ENCODE data around the gene TRMU. TPM values are rescaled to one million over a fixed set of nuclear protein-coding genes. Genes with fewer than 3 reads are reported as not detected.

Gene TRMU
- total RNA-seq, 1 experiment from 2014 or later = 48.8 TPM

DNA sequence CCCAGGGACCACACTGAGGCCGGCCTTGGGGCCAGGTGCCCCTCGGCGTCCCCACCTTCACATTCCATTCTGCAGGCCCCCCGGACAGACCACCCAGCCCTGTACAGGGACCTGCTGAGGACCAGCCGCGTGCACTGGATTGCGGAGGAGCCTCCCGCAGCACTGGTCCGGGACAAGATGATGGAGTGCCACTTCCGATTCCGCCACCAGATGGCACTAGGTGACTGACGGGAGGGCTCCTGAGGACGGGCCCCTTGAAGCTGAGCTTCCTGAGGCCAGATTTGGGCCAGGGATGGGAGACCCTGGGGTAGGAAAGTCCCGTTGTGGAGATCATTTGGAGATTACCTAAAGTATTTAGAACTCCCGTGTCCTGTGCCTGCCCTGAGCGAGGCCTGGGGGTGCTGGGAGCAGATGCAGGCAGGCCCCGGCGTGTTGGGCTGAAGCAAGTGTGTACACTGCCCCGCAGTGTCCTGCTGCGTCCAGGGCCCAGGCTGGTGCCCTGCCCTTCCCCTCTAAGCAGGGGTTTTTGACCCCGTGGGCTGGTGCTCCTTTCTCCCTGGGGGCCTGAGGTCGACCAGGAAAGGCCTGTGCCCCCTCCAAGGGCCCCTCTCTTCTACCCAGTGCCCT is 20.0 kb downstream of the TRMU start:
- intact Hi-C loops (cut with micrococcal nuclease; ENCODE audit: unreplicated experiment) (no loop called here), in situ Hi-C loops (cut with HindIII; ENCODE audit: low pct_unique_long_range_greater_than_20kb, low sequenced_read_pairs) (no loop called here)
- no peak overlapping the region for H3K4me3 ChIP-seq (ENCODE audit: low read depth in 2 of 2, low read length in 2 of 2)
- peak; percentile 84 for ATAC-seq
- H3K9me3 ChIP-seq (ENCODE audit: control insufficient read depth, insufficient read depth, low read depth, low read length) = no peaks in the 10 kb centered on the region
- no peak overlapping the region for H3K27ac ChIP-seq (ENCODE audit: low read length)
- no peak for DNase-seq (ENCODE audit: low read depth, low spot score)
- H3K4me1 ChIP-seq (ENCODE audit: control insufficient read depth, insufficient read depth, low read length) = no peaks in the 10 kb centered on the region
- H3K36me3 ChIP-seq (ENCODE audit: control insufficient read depth, insufficient read depth, low read length) = no peaks in the 10 kb centered on the region; the same call in 1 of the 2 replicates
- H3K27me3 ChIP-seq (ENCODE audit: control insufficient read depth, insufficient read depth, low read length) = no peaks in the 10 kb centered on the region
- TF ChIP-seq SIN3A (IDR thresholded peaks at IDR 0.05; ENCODE audit: borderline replicate concordance, insufficient read depth, low read depth, low read length) = no peak
- TF ChIP-seq, protein P1, sequence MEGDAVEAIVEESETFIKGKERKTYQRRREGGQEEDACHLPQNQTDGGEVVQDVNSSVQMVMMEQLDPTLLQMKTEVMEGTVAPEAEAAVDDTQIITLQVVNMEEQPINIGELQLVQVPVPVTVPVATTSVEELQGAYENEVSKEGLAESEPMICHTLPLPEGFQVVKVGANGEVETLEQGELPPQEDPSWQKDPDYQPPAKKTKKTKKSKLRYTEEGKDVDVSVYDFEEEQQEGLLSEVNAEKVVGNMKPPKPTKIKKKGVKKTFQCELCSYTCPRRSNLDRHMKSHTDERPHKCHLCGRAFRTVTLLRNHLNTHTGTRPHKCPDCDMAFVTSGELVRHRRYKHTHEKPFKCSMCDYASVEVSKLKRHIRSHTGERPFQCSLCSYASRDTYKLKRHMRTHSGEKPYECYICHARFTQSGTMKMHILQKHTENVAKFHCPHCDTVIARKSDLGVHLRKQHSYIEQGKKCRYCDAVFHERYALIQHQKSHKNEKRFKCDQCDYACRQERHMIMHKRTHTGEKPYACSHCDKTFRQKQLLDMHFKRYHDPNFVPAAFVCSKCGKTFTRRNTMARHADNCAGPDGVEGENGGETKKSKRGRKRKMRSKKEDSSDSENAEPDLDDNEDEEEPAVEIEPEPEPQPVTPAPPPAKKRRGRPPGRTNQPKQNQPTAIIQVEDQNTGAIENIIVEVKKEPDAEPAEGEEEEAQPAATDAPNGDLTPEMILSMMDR (IDR thresholded peaks at IDR 0.05) = peak; percentile 88
- ChIA-PET POLR2A (no interaction called here), CTCF (no interaction called here)
- BruUV-seq (replicated peaks) = no TSS peak

DNA sequence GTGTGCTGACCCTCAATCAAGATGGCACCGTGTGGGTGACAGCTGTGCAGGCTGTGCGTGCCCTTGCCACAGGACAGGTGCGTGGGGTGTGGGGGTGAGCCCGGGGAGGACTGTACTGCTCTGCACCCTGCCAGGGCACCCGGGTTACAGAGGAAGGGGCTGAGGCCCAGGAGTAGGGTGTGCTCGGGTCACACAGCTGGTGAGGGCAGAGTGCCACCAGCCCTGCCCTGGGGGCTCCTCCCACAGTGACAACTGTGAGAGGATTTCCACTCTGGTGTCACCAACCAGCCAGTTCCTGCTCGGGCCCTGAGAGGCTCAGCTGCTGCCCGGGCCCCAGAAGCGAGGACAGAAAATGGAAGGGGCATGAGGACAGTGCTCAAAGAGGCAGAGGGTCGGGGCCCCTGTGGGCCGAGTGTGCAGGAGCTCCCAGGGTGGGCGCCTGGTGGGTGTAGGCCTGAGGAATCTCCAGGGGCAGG is 20.5 kb downstream of the TRMU start:
- Histone ChIP-seq H3K36me3 (ENCODE audit: control insufficient read depth, insufficient read depth, low read length) (no peaks in the 10 kb centered on the region; the same call in 1 of the 2 replicates), H3K4me3 (ENCODE audit: low read depth in 2 of 2, low read length in 2 of 2) (no peak overlapping the region), H3K27ac (ENCODE audit: low read length) (no peak overlapping the region), H3K27me3 (ENCODE audit: control insufficient read depth, insufficient read depth, low read length) (no peaks in the 10 kb centered on the region), H3K4me1 (ENCODE audit: control insufficient read depth, insufficient read depth, low read length) (no peaks in the 10 kb centered on the region), H3K9me3 (ENCODE audit: control insufficient read depth, insufficient read depth, low read depth, low read length) (no peaks in the 10 kb centered on the region)
- DNase-seq (ENCODE audit: low read depth, low spot score) = no peak
- POLR2A ChIA-PET = no interaction called here
- no TSS peak for BruUV-seq (replicated peaks)
- intact Hi-C loops (cut with micrococcal nuclease; ENCODE audit: unreplicated experiment) (no loop called here), in situ Hi-C loops (cut with HindIII; ENCODE audit: low pct_unique_long_range_greater_than_20kb, low sequenced_read_pairs) (no loop called here)
- TF ChIP-seq SIN3A (IDR thresholded peaks at IDR 0.05; ENCODE audit: borderline replicate concordance, insufficient read depth, low read depth, low read length) (no peak), TCF7L2 (IDR thresholded peaks at IDR 0.05; ENCODE audit: low read depth, low read length) (no peak), POLR2AphosphoS5 (IDR thresholded peaks at IDR 0.05; ENCODE audit: low read depth, low read length) (no peak)
- TF ChIP-seq, protein P2, sequence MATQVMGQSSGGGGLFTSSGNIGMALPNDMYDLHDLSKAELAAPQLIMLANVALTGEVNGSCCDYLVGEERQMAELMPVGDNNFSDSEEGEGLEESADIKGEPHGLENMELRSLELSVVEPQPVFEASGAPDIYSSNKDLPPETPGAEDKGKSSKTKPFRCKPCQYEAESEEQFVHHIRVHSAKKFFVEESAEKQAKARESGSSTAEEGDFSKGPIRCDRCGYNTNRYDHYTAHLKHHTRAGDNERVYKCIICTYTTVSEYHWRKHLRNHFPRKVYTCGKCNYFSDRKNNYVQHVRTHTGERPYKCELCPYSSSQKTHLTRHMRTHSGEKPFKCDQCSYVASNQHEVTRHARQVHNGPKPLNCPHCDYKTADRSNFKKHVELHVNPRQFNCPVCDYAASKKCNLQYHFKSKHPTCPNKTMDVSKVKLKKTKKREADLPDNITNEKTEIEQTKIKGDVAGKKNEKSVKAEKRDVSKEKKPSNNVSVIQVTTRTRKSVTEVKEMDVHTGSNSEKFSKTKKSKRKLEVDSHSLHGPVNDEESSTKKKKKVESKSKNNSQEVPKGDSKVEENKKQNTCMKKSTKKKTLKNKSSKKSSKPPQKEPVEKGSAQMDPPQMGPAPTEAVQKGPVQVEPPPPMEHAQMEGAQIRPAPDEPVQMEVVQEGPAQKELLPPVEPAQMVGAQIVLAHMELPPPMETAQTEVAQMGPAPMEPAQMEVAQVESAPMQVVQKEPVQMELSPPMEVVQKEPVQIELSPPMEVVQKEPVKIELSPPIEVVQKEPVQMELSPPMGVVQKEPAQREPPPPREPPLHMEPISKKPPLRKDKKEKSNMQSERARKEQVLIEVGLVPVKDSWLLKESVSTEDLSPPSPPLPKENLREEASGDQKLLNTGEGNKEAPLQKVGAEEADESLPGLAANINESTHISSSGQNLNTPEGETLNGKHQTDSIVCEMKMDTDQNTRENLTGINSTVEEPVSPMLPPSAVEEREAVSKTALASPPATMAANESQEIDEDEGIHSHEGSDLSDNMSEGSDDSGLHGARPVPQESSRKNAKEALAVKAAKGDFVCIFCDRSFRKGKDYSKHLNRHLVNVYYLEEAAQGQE (IDR thresholded peaks at IDR 0.05; ENCODE audit: insufficient read depth in 1 of 2, low read depth in 2 of 2, low read length in 1 of 2) = no peak
- TF ChIP-seq, protein P1 (IDR thresholded peaks at IDR 0.05) = no peak
- ATAC-seq = no peak
- CTCF ChIA-PET = no interaction called here
